Vagina (tissue), 2 donors: ENCODE results near the gene CEACAM19. TPM values are rescaled to one million over a fixed set of nuclear protein-coding genes. Genes with fewer than 3 reads are reported as not detected.

Experiments
- DNase-seq, 2 donors: peaks; one replicate each; pipeline ENCODE4 v3.0.0-alpha.2; 2017; ENCODE audit errors: extremely low spot score in 2 of 2
- H3K27ac ChIP-seq: fragments of 200-600 bp; sonication (generic); one replicate; pipeline ENCODE4 v1.5.1; 2019
- H3K27me3 ChIP-seq: fragments of 200-600 bp; sonication (generic); one replicate; pipeline ENCODE4 v1.5.1; 2019
- H3K36me3 ChIP-seq, 2 donors: fragments of 200-600 bp; sonication (generic); one replicate each; pipeline ENCODE4 v1.5.1; 2017 to 2019
- H3K4me1 ChIP-seq: fragments of 200-600 bp; sonication (generic); one replicate; pipeline ENCODE4 v1.5.1; 2019
- H3K4me3 ChIP-seq, 2 donors: fragments of 200-600 bp; sonication (generic); 1 replicate in 1 of 2; 2 replicates in 1 of 2; pipeline ENCODE4 v1.5.1; 2016 to 2019
- H3K9me3 ChIP-seq: fragments of 200-600 bp; sonication (generic); one replicate; pipeline ENCODE4 v1.5.1; 2019
- POLR2A ChIP-seq, 2 donors: fragments of 450-650 bp; IDR thresholded peaks; one replicate each; pipeline ENCODE4 v1.6.1; 2017; ENCODE audit warnings: antibody characterized with exemption in 2 of 2, mild to moderate bottlenecking in 2 of 2, moderate library complexity in 2 of 2
- POLR2AphosphoS5 ChIP-seq, 2 donors: sonication (generic); formaldehyde crosslinking; IDR thresholded peaks; one replicate each; pipeline ENCODE4 v1.9.0; 2017; ENCODE audit warnings: antibody characterized with exemption in 2 of 2, mild to moderate bottlenecking in 2 of 2, low read depth in 1 of 2; ENCODE audit not compliant: insufficient read depth in 1 of 2
- intact Hi-C: fragments of 100-400 bp; cut with DNase I; formaldehyde crosslinking; loops from one replicate; pipeline ENCODE4 v1.15.1; 2023
- total RNA-seq: library from RNA; depleted of rRNA; stranded (reverse); fragments of >200 nt; gene quantifications from one replicate; pipeline ENCODE4 v1.2.3, GENCODE V29; 2016
- TF ChIP-seq, protein P1 (sequence below), 3 experiments: fragments of 450-650 bp in 2 of 3; fragments of 200-600 bp in 1 of 3; sonication (generic) in 1 of 3; IDR thresholded peaks; one replicate each; pipeline ENCODE4 v1.5.1; 2017 to 2019; ENCODE audit warnings: antibody characterized with exemption in 3 of 3, mild to moderate bottlenecking in 2 of 3, moderate library complexity in 2 of 3

Gene CEACAM19
- total RNA-seq, 1 donor from 2014 or later = 7.1 TPM

DNA sequence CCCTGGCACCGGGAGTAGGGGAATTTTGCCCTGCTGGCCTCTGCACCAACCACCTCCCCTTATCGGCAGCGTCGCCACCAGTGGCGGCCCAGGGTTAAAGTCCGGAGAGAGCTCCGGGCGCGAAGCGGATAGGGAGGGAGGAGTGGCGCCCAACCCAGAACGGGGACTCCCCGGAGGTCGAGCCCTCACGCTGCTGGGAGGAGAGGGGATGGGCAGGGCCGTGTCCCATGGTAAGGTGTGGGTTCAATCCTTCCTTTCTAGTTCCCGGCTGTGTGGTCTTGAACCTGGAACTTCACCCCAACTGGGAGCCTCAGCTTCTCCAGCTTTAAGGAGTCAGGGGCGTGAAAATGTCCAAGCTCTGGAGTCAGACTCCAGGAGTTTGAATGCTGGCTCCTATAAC is 54.0 kb downstream of the CEACAM19 start:
- Histone ChIP-seq H3K36me3 (no peaks in the 10 kb centered on the region), H3K4me1 (peaks cover 9% of the 10 kb centered on the region), H3K27ac (no peak overlapping the region), H3K9me3 (no peaks in the 10 kb centered on the region), H3K4me3 (no peak overlapping the region), H3K27me3 (no peaks in the 10 kb centered on the region)
- no peak for DNase-seq
- no peak for TF ChIP-seq POLR2AphosphoS5 (IDR thresholded peaks at IDR 0.05; ENCODE audit: insufficient read depth in 1 of 2, low read depth in 1 of 2)
- TF ChIP-seq, protein P1, sequence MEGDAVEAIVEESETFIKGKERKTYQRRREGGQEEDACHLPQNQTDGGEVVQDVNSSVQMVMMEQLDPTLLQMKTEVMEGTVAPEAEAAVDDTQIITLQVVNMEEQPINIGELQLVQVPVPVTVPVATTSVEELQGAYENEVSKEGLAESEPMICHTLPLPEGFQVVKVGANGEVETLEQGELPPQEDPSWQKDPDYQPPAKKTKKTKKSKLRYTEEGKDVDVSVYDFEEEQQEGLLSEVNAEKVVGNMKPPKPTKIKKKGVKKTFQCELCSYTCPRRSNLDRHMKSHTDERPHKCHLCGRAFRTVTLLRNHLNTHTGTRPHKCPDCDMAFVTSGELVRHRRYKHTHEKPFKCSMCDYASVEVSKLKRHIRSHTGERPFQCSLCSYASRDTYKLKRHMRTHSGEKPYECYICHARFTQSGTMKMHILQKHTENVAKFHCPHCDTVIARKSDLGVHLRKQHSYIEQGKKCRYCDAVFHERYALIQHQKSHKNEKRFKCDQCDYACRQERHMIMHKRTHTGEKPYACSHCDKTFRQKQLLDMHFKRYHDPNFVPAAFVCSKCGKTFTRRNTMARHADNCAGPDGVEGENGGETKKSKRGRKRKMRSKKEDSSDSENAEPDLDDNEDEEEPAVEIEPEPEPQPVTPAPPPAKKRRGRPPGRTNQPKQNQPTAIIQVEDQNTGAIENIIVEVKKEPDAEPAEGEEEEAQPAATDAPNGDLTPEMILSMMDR (IDR thresholded peaks at IDR 0.05) = no peak
- no peak for TF ChIP-seq POLR2A (IDR thresholded peaks at IDR 0.05)
- intact Hi-C loops = loop anchor here (2.0 to 10.0 kb wide), 2 partner anchors 46 to 120 kb away; partner anchors contain the start of gene NECTIN2

DNA sequence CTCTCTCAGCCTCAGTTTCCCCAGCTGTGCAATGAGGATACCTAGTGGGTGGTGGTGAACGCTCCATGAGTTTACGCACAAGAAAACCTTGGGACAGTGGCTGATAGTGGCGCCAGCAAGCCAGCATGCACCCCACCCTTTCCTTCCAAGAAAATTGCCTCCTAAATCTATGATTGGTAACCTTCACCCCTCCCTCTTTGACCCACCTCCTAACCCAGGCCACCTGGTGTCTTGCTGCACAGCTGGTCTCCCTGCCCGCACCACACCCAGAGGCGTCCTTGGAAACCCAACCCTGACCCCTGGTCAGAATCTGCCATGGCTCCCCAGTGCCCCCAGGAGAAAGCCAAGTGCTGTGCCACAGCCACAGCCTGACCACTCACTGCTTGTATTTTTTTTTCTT is 54.4 kb downstream of the CEACAM19 start:
- H3K27ac ChIP-seq = no peak overlapping the region
- no peak for DNase-seq

DNA sequence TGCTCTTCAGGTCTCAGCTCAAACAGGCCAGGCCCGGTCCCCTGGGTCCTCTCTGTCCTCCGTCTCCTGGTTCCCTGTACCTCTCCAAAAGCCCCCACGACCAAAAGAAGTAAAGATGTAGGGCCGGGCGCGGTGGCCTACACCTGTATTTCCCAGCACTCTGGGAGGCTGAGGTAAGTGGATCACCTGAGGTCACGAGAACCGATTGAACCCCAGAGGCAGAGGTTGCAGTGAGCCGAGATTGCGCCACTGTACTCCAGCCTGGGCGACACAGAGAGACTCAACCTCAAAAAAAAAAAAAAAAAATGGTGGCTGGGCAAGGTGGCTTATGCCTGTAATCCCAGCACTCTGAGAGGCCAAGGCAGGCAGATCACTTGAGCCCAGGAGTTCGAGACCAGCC is 55.2 kb downstream of the CEACAM19 start:
- DNase-seq = no peak
- peaks cover 9% of the 10 kb centered on the region for H3K4me1 ChIP-seq
- no peak overlapping the region for H3K4me3 ChIP-seq
- H3K9me3 ChIP-seq = no peaks in the 10 kb centered on the region
- TF ChIP-seq POLR2A (IDR thresholded peaks at IDR 0.05) (no peak), POLR2AphosphoS5 (IDR thresholded peaks at IDR 0.05; ENCODE audit: insufficient read depth in 1 of 2, low read depth in 1 of 2) (no peak)
- TF ChIP-seq, protein P1 (IDR thresholded peaks at IDR 0.05) = no peak
- intact Hi-C loops = loop anchor here (10.0 kb wide), 1 partner anchor 118 kb away; the partner anchor contains the start of gene NECTIN2
- H3K27ac ChIP-seq = no peak overlapping the region
- H3K36me3 ChIP-seq = no peaks in the 10 kb centered on the region
- H3K27me3 ChIP-seq = no peaks in the 10 kb centered on the region

More for the DNA sequence above, 54.4 kb downstream of the CEACAM19 start:
- Histone ChIP-seq H3K36me3 (no peaks in the 10 kb centered on the region), H3K4me3 (no peak overlapping the region), H3K27me3 (no peaks in the 10 kb centered on the region), H3K4me1 (peaks cover 9% of the 10 kb centered on the region), H3K9me3 (no peaks in the 10 kb centered on the region)
- intact Hi-C loops = loop anchor here (2.0 to 10.0 kb wide), 2 partner anchors 45 to 119 kb away; partner anchors contain the start of gene NECTIN2
- TF ChIP-seq, protein P1 (IDR thresholded peaks at IDR 0.05) = no peak
- TF ChIP-seq POLR2A (IDR thresholded peaks at IDR 0.05) (no peak), POLR2AphosphoS5 (IDR thresholded peaks at IDR 0.05; ENCODE audit: insufficient read depth in 1 of 2, low read depth in 1 of 2) (no peak)

DNA sequence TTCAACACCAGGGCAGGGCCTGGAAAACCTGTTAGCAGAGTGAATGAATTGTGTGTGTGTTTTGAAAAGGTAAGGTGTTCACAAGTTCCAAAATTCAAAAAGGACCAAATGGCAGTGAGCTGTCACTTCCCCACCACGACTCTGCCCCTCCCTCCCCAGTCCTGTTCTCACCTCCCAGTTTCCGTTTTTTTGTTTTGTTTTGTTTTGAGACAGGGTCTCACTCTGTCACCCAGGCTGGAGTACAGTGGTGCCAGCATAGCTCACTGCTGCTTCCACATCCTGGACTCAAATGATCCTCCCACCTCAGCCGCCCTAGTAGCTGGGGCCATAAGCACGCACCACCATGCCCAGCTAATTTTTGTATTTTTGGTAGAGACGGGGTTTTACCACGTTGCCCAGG is 56.9 kb downstream of the CEACAM19 start:
- DNase-seq = no peak
- Histone ChIP-seq H3K4me1 (peaks cover 9% of the 10 kb centered on the region), H3K27ac (no peak overlapping the region), H3K4me3 (no peak overlapping the region), H3K9me3 (no peaks in the 10 kb centered on the region), H3K27me3 (no peaks in the 10 kb centered on the region), H3K36me3 (no peaks in the 10 kb centered on the region)
- intact Hi-C loops = loop anchor here (10.0 kb wide), 1 partner anchor 117 kb away; the partner anchor contains the start of gene NECTIN2
- no peak for TF ChIP-seq POLR2AphosphoS5 (IDR thresholded peaks at IDR 0.05; ENCODE audit: insufficient read depth in 1 of 2, low read depth in 1 of 2)
- TF ChIP-seq, protein P1 (IDR thresholded peaks at IDR 0.05) = no peak

DNA sequence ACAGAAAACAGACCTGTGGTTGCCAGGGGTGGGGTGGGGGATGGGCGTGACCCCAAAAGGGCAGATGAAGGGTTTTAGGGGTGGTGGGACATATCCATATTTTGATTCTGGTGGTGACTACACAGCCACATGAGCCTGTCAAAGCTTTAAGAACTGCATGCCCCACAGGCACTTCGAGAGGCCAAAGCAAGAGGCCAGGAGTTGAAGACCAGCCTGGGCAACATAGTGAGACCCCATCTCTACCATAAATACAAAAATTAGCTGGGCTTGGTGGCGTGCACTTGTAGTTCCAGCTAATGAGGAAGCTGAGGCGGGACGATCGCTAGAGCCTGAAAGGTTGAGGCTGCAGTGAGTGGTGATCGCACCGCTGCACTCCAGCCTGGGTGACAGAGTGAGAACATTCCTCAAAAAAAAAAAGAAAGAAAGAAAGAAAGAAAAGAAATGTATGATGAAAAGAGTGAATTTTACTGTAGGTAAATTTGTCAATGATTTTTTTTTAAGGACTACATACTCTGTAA is 58.3 kb downstream of the CEACAM19 start:
- H3K27ac ChIP-seq = no peak overlapping the region
- no peaks in the 10 kb centered on the region for H3K9me3 ChIP-seq
- H3K4me1 ChIP-seq = peaks cover 9% of the 10 kb centered on the region
- intact Hi-C loops = loop anchor here (10.0 kb wide), 1 partner anchor 115 kb away; the partner anchor contains the start of gene NECTIN2
- no peaks in the 10 kb centered on the region for H3K27me3 ChIP-seq
- no peaks in the 10 kb centered on the region for H3K36me3 ChIP-seq
- H3K4me3 ChIP-seq = no peak overlapping the region
- DNase-seq = no peak
- TF ChIP-seq POLR2AphosphoS5 (IDR thresholded peaks at IDR 0.05; ENCODE audit: insufficient read depth in 1 of 2, low read depth in 1 of 2) (no peak), POLR2A (IDR thresholded peaks at IDR 0.05) (no peak)
- TF ChIP-seq, protein P1 (IDR thresholded peaks at IDR 0.05) = no peak
